Stimulated activated CD4-positive, alpha-beta T cell treated with anti-CD3 and anti-CD28 coated beads, Interleukin-15, amount 100 ng/mL, for 48 hours (primary cell): ENCODE data around the gene ACTN2.

Experiments used
- DNase-seq, 2 donors: peaks; one replicate each; pipeline ENCODE4 v3.0.0-alpha.2; 2020; ENCODE audit warnings: low read depth in 2 of 2

Gene ACTN2

DNA sequence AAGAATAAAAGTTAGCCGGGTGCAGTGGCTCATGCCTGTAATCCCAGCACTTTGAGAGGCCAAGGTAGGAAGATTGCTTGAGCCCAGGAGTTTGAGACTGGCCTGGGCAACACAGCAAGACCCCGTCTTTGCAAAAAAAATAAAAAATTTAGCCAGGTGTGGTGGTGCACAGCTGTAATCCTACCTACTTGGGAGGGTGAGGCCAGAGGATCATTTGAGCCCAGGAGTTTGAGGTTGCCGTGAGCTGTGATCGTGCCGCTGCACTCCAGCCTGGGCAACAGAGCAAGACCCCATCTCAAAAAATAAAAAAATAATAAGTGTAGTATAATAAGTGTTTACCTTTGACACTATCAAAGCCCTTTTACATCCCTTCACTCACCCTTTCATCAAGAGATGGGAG lies 5.0 kb downstream of the ACTN2 start:
- DNase-seq = no peak

DNA sequence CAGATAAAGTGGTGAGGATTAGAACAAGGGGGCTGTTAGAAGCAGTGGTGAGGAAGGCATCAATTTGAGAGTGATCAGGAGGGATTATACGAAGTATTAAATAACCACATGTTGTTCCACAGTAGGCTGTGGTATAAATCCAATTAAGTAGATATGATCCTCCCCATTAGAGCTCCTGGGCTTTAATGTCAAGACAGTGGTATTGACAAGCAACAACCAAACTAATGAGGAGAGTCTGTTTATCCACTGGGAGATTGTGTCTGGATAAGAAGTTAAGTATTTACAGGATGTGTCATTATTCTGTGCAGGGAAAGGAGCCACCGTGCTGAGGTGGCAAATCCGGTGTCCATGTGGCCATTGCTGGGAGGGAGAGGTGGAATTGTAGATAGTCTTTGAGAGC lies 5.8 kb downstream of the ACTN2 start:
- no peak for DNase-seq

DNA sequence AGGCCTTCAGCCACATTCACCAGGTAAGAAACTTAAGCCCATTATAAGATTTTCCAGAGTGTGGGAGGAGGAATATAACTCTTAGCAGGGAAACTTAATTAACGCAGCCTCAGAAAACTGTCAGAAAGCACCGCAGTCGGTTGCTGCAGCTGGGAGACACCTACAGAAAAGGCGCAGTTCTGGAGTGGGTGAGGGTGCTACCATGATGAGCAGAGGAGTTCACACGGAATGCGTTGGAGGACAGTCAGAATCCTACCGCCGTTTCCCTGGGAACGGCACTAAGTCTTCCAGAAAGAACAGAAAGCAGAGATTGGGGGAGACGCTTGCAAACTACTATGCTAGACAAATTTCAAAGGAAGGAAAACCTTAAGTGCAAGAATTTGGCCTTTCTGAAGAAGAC lies 6.4 kb downstream of the ACTN2 start:
- no peak for DNase-seq

DNA sequence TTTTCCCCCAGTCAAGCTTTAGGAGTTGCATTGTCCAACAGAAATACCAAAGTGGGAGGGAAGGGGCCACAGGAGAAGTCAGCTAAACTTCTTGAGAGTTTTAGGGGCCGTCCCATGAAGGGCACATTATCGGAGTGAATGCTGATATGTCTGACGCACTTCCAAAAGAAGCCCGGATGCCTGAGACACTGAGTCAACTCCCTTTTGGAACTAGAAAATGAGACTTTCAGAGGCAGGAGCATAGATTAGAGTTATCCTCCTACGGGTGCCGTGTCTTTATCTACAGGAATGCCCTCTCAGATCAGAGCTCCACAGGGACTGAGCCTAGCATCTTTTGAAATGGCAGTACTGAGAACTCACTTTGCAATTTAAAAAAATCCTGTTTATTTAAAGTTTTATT lies 13.1 kb downstream of the ACTN2 start:
- DNase-seq = no peak

DNA sequence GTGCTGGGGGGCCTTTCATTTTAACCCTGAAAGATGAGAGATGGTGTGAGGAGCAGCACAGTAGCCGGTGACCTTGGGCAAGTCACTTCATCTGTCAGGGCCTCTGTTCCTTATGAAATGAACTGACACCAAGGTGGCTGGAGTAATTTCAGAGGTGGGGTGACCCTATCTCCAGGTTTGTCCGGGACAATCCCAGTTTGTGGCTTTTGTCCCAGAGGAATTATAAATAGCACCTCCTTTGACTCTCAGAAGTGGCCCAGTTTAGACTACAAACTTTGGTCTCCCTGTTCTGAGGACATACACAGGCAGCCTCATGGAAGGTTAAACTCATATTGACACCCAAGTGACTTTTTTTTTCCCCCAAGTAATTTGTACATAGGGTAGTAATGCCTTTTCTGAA lies 14.6 kb downstream of the ACTN2 start:
- no peak for DNase-seq

DNA sequence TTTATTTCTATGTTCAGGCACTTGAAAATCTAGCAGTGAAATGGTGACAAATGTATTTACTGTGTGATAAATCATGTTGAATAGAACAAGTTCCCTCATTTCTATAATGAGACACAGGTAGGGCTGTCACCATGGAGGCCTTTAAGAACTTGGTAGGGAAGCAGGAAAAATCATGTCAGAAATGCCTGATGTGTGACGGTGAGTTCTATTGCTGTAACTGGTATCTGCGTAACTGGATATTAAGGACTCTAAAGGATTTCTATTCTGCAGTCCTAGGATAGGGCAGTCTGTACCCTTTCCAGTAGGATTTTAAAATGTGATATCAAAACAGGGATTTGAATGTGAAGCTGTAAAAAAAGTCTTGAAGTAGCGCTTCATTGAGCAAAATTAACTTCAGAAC lies 15.5 kb downstream of the ACTN2 start:
- no peak for DNase-seq

DNA sequence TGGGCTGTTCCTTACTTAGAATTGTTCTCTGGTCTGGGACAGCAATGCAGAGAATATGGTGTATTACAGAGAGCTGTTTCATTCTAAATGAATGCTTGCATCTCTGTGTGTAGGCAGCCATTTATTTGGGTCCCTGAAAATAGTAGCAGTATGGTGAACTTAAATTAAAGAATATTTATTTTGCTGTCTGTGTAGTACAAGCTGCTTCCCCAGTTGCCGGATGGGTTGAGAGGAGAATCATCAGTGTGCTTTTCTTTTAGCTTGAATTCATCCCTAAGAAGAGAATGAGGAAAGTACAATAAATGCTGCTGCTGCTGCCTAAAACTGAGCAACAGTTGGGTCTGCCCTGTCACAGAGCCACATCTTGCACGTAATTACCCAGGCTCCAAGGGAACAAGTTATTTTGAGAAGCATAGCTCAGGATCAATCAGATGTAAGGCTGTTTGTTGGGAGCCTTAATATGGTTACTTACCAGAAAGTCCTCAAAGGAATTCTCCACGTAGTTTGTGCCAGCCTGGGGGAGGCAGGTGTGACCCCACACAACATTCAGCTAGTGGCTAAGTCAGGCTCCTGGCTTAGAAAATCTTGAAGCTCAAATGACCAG lies 16.6 kb downstream of the ACTN2 start:
- no peak for DNase-seq

DNA sequence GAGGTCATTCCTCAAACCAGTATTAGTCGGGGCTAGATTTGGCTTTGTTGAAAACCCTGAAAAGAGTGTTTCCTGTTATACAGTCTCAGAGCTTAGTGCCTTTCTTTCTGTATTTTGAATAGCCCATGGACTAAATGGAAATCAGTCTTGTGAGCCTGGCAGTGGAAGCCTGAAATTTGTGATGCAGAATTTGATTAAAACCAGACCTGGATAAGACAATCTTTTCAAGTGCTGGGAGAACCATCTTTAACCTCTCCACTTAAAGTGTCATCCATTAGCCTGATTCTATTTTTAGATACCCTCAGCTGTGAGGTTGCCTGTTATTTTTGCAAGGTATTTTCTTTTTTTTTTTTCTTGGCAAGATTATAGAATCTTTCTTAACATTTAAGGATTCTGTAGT lies 19.5 kb downstream of the ACTN2 start:
- DNase-seq = no peak

DNA sequence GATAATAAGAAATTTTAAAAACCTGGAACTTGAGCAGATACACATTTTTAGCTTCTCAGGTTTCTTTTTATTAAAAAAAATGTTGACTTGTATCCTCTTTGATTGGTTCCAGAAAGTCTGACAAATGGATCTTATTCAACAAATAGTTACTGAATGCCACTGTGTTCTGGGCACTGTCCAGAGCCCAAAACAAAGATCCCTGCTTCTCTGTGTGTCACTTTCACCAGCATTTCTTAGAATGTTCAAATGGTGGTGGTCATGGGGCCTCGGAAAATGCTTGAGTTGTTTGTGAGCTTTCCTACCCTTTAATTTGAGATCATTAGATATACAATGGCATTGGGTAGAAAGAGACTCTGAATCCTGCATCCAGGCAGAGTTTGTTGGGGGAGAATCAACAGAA lies 19.9 kb downstream of the ACTN2 start:
- no peak for DNase-seq

DNA sequence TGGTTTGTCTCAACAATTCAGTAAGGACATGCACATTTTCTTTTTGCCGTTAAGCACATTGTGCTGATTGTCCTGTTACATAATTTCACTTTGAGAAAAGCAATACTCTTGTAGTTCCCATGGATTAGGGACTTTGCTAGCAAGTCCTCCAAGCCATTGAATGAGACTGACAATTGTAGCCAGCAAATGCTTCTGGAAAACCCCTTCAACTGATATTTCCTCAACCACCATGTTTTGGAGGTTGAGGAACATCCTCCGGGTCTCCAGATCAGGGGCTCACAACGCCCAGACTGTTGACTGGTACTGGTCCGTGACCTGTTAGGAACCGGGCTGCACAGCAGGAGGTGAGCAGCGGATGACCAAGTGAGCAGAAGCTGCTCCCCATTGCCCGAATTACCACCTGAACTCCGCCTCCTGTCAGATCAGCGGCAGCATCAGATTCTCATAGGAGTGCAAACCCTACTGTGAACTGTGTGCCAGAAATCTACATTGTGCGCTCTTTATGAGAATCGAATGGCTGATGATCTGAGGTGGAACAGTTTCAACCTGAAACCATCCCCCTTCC lies 24.1 kb downstream of the ACTN2 start:
- DNase-seq = no peak

DNA sequence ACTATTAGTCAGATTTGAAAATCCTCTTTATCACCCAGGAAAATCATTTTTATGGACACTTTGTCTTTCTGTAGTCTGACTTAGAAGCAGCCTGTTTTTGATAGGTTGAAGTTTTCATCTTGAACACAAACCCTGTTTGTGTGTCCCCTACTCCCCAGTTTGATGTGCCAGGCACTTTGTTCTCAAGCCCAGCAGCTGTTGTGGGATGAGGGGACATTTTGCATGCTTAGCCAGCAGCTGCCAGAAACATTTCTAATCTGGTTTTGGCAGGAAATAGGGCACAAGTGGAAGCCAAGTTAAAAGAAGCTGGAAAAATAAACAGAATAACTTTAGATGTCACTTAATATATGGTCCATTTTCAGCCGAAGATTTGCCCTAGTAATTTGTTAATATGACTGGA lies 29.9 kb downstream of the ACTN2 start:
- no peak for DNase-seq

DNA sequence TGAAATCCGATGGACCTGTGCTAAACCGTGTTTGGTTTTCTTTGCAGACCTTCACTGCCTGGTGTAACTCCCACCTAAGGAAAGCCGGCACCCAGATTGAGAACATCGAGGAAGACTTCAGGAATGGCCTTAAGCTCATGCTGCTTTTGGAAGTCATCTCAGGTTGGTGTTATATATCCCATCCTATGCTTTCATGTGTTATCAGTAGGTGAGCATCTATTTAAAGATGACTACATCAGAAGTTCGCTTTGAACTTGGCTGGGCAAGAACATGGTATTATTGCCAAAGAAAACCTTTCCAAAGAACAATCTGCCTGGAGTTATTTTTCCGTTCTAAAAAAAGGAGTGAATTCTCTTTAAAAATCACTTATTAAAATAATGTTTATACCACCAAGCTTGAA lies 31.5 kb downstream of the ACTN2 start:
- DNase-seq = no peak

DNA sequence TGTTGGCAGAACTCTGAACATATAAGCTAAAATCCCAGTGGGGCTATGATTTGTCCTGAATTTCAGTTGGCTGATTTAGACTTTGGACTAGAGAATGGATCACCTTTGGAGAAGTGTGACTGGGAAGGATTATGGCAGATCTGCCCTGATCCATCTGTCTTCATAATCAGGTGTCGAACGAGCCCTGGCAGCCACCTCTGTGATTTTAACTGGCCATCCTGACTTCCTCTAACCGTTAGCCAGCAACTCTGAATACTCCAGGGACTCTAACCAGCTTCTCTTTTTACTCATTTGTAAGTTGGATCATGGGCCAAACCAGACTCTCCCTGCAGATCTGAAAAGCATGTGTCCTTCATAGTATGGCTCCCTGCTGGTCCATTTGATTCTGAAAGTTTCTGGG lies 32.0 kb downstream of the ACTN2 start:
- no peak for DNase-seq

DNA sequence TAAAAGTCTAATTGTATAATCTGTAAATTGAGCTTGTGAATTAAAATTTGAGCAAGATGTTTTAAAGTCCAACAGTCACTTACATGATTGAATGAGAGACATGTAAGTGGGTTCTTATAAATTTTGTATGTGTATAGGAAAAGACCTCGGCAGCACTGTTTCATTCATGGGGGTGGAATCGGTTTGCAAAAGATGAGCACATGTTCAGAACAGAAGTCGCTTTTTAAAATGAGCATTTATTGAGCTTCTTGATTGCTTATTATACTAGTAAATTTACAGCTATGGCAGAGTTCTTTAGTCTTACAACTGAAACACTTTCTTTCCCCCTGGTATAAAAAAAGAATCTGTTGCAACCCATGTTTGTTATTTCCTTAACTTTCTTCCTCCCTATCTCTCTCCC lies 33.9 kb downstream of the ACTN2 start:
- no peak for DNase-seq

DNA sequence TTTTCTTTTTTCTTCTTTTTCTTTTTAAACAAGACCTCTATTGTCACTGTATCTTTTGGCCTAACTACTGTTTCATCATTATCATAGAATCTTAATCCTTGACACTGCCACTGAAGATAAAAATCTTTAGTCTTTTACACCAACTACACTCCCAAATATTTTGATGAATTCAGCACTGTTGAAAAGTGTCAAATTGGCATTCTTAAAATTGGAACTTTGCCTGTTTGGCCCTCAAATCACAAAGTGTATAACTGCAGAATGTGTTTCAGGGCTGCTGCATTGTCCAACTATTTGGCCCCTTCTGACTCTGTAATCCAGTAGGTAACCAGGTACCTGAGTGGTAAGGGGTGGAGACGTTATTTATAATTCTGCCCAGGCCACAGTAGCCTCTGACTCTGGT lies 34.3 kb downstream of the ACTN2 start:
- DNase-seq = no peak

DNA sequence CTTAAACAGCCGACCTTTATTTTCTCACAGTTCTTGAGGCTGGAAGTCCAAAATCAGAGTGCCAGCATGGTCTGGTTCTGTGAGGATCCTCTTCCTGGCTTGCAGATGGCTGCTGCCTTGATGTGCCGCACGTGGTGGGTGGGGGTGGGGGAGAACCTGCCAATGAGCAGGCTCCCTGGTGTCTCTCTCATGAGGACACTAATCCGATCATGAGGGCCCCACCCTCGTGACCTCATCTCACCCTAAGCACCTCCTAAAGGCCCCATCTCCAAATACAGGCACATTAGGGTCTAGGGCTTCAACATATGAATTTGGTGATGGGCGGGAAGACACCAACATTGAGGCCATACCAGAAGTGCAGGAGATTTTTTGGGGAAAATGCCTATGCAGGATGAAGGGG lies 37.8 kb downstream of the ACTN2 start:
- no peak for DNase-seq

DNA sequence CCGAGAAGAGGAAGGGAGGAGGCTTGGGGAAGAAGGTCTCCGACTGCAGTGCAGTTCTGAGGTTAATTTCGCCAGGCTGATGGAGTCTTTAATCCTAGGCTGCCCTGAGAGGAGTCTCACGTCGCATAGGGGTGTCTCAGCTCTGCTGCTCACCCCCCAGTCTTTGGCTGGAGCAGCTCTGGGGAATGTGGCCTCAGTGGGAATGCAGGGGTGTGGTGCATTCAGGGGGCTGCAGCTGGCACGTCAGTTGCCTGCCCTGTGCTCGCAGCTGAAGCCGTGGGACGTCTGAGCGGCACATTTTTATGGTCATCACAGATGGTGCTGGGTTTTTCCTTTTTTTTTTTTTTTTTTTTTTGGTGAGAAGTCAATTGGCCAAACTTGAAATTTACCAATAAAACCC lies 38.2 kb downstream of the ACTN2 start:
- DNase-seq = no peak

DNA sequence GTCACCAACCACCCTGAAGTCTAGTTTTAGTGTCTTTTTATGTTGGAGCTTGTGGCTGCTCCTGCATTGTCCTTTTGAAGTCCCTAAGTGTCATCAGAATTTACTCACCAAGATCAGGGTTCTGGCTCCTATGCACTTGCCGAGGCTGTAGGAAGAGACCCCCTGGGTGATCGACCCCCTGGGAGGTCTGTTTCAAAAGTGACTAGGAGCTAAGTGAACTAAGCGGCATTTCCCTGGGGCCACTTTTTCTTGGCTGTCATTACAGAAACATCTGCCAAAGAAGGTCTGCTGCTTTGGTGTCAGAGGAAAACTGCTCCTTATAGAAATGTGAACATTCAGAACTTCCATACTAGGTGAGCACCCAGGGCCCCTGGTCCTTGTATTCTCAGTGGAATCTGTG lies 39.4 kb downstream of the ACTN2 start:
- no peak for DNase-seq

DNA sequence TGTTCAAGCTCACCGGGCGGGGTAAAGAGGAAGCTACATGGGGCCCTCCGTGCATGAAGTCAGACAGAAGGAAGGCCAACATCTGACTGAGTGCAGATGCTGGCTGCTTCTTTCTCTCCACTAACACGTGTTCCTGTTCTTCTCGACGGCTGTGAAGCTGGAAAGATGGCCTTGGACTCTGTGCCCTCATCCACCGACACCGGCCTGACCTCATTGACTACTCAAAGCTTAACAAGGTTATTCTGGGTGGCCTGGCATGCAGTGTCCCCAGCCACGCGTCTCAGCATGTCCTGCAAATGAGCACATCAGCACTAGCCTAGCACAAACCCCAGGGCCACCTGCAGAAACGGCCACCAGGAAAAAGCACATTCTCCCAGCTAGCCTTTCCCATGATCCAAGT lies 41.2 kb downstream of the ACTN2 start:
- DNase-seq = no peak

DNA sequence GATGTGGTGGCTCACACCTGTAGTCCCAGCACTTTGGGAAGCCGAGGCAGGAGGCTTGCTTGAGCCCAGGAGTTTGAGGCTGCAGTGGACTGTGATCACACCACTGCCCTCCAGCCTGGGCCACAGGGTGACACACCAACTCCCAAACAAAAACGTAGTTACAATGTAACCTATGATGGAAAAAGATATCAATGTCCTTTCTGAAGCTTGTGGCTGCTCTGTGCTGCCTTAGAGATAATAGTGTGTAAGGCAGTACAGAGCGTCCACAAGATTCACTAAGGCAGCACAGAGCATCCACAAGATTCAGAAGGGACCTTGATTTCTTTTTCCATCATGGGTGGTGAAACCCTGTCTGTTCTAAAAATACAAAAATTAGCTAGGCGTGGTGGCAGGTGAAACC lies 42.5 kb downstream of the ACTN2 start:
- DNase-seq = no peak

DNA sequence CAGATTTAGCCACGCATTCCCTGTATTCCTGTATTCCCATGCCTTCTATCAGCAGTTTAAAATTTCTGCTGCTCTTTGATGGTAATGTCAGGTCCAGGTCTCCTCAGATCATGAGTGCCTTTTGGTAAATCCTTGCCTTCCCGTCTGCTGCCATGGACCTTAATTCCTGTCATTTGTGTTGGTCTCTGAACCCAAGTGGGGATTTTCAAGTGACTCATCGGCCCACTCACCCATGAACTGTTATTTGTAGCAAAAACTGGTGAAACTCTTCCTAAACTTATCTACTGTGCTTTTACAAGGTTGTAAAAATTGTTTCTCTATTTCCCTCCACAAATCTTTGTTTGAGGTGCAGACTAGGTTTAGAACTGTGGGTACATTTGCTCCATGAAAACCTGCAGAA lies 47.4 kb downstream of the ACTN2 start:
- DNase-seq = no peak

DNA sequence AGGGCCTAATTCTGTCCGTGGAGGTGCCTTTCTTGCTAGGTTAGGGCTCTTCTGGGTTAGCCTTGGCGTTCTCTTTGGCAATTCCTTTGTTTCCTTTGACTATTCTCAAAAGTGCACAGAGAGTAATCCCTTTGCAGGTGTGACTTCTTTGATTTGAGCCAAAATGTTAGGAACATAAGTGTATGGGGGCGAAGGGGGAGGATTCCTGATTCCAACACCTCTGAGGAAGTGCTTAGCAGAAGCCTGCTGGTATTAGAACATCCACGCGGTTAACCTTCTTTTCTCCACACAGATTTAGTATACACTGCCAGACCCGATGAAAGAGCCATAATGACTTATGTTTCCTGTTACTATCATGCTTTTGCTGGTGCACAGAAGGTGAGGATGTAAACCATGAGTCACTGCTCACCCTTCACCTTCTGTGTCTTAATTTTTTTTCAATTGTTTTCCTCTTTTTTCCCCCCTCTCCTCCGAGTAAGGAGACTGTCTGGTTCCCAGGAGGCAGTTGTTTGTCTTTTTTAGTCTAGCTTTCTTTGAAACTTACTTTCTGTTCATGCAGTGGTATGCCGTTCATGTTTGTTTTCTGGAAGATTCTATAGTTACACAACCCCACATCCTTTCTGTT lies 48.0 kb downstream of the ACTN2 start:
- DNase-seq = no peak

DNA sequence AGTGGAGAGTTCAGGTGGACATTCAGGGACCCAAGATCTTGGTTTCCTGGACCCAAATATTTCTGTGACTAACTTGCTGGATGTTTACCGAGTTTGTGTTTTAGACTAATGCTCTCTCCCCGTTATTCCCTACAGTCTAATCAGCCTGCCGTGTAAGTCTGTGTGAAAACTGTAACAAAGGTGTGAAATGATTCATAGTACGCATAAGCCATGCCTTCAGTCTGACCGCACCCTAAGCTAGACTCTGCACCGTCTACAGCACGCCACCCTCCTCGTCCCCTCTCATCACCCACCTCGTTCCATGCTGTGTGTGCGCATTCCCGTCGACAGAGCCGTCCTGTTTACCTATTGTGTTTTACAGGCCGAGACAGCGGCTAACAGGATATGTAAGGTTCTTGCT lies 50.5 kb downstream of the ACTN2 start:
- no peak for DNase-seq

DNA sequence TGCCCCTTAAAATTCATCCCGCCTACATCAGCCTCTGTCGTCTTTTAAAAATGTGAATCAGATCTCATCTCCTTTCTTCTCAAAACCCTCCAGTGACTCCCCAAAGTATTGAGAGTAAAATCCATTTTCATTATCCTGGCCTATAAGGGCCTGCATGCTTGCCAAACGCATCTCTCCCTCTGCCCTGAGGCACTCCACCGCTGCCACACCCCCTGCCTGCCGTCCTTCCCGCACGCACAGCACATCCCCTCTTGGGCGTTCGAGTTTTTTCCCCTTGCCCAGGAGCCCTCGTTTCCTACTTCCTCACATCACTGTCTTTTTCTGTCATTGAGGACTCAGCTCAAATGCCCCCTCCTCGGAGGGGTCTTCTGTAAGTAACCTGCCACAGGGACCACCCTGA lies 55.5 kb downstream of the ACTN2 start:
- DNase-seq = no peak
